Gastroesophageal sphincter (tissue), 3 donors: ENCODE data around the gene BNIP5.

Experiments
- POLR2A ChIP-seq, 2 donors: fragments of 450-650 bp; IDR thresholded peaks; one replicate each; pipeline ENCODE4 v1.6.1; 2017; ENCODE audit warnings: antibody characterized with exemption in 2 of 2, mild to moderate bottlenecking in 2 of 2, moderate library complexity in 1 of 2
- TF ChIP-seq, protein P1 (sequence below), 4 experiments: fragments of 200-600 bp in 2 of 4; fragments of 450-650 bp in 2 of 4; sonication (generic) in 1 of 4; IDR thresholded peaks; one replicate each; pipeline ENCODE4 v1.5.1; 2017 to 2019; ENCODE audit warnings: antibody characterized with exemption in 4 of 4, mild to moderate bottlenecking in 2 of 4, moderate library complexity in 2 of 4

DNA sequence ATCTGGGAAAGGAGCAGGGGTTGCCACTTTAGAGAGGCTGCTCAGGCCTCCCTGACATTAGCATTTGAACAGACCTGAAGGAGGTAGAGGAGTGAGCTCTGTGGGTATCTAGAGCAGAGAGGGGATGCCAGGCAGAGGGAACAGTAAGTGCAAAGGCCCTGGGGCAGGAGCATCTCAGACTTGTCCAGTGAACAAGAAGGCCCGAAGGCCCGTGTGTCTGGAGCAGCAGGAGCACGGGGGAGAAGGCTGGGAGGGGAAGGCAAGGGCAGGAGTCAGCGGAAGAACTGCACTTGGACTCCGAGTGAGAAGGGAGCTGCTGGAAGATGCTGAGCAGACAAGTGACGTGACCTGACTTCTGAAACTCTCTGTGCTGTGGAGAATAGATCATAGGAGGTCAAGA is 35.4 kb upstream of the BNIP5 start:
- TF ChIP-seq POLR2A (IDR thresholded peaks at IDR 0.05) = no peak
- TF ChIP-seq, protein P1, sequence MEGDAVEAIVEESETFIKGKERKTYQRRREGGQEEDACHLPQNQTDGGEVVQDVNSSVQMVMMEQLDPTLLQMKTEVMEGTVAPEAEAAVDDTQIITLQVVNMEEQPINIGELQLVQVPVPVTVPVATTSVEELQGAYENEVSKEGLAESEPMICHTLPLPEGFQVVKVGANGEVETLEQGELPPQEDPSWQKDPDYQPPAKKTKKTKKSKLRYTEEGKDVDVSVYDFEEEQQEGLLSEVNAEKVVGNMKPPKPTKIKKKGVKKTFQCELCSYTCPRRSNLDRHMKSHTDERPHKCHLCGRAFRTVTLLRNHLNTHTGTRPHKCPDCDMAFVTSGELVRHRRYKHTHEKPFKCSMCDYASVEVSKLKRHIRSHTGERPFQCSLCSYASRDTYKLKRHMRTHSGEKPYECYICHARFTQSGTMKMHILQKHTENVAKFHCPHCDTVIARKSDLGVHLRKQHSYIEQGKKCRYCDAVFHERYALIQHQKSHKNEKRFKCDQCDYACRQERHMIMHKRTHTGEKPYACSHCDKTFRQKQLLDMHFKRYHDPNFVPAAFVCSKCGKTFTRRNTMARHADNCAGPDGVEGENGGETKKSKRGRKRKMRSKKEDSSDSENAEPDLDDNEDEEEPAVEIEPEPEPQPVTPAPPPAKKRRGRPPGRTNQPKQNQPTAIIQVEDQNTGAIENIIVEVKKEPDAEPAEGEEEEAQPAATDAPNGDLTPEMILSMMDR (IDR thresholded peaks at IDR 0.05) = no peak
